GM12878 (cell line): ENCODE data around the gene CNNM3. TPM values are rescaled to one million over a fixed set of nuclear protein-coding genes. Genes with fewer than 3 reads are reported as not detected.

ENCODE experiments used
- ATAC-seq: fragments of 200-7000 bp; cut with Tn5 transposase; 3 replicates; pipeline ENCODE4 v1.9.1; 2020; ENCODE audit warnings: mild to moderate bottlenecking, moderate library complexity
- BruUV-seq: library from RNA; stranded (reverse); fragments of 400-500 nt; replicated peaks from 2 replicates; lab custom pipeline; 2021; lab: Mats Ljungman, UMichigan
- CTCF ChIA-PET: fragments of 300-600 bp; sonication (Branson Sonifier 250); formaldehyde crosslinking; extraction: SDS; loops from one replicate; lab custom pipeline; 2021; ENCODE audit warnings: inconsistent platforms; lab: Yijun Ruan, JAX
- POLR2A ChIA-PET: fragments of 350-600 bp; formaldehyde crosslinking; extraction: SDS; loops from one replicate; lab custom pipeline; 2021; ENCODE audit warnings: inconsistent platforms; lab: Charles Lee
- RAD21 ChIA-PET: fragments of 300-600 bp; sonication (Branson Sonifier 250); formaldehyde crosslinking; loops from one replicate; lab custom pipeline; 2023; ENCODE audit warnings: antibody characterized with exemption; ENCODE audit not compliant: unreplicated experiment; lab: Charles Lee
- SMC1A ChIA-PET: fragments of 300-600 bp; sonication (Branson Sonifier 250); formaldehyde crosslinking; loops from one replicate; lab custom pipeline; 2023; ENCODE audit not compliant: unreplicated experiment, uncharacterized antibody; lab: Charles Lee
- DNase-seq: peaks from one replicate; pipeline ENCODE4 v3.0.0-alpha.2; 2011; ENCODE audit warnings: low read depth, low spot score
- FAIRE-seq: peaks from 3 replicates; lab custom pipeline; 2011; peaks lifted over from hg19 to GRCh38; lab: Jason Lieb, UNC
- H2AFZ ChIP-seq: 2 replicates; pipeline ENCODE4 v1.6.0; 2011; ENCODE audit warnings: low read depth, low read length, control low read depth; ENCODE audit not compliant: control insufficient read depth
- H3K27ac ChIP-seq: 2 replicates; pipeline ENCODE4 v1.5.1; 2011; ENCODE audit warnings: control low read depth; ENCODE audit not compliant: control insufficient read depth, insufficient read depth
- H3K27me3 ChIP-seq, 2 experiments: replicated peaks in 1 of 2; 2 replicates each; pipeline versions ENCODE4 v1.6.0 to v1.6.1; 2011; ENCODE audit warnings: low read length in 1 of 2; ENCODE audit not compliant: control insufficient read depth in 2 of 2, insufficient read depth in 2 of 2
- H3K36me3 ChIP-seq, 2 experiments: 2 replicates each; pipeline ENCODE4 v1.5.1; 2011; ENCODE audit warnings: low read length in 1 of 2; ENCODE audit not compliant: control insufficient read depth in 2 of 2, insufficient read depth in 2 of 2
- H3K4me1 ChIP-seq: 2 replicates; pipeline ENCODE4 v1.6.1; 2011; ENCODE audit warnings: mild to moderate bottlenecking, low read length, moderate library complexity, mixed read lengths; ENCODE audit not compliant: control insufficient read depth, insufficient read depth
- H3K4me2 ChIP-seq: 2 replicates; pipeline ENCODE4 v1.6.0; 2011; ENCODE audit warnings: control low read depth; ENCODE audit not compliant: control insufficient read depth, insufficient read depth
- H3K4me3 ChIP-seq: fragments of 200-600 bp; sonication (generic); 2 replicates; pipeline ENCODE4 v1.5.1; 2016
- H3K79me2 ChIP-seq: 2 replicates; pipeline ENCODE4 v1.6.0; 2011; ENCODE audit warnings: low read length; ENCODE audit not compliant: control insufficient read depth, insufficient read depth
- H3K9ac ChIP-seq: 2 replicates; pipeline ENCODE4 v1.8.0; 2011; ENCODE audit warnings: low read length, control low read depth, mixed read lengths; ENCODE audit not compliant: control insufficient read depth, insufficient read depth
- H3K9me3 ChIP-seq: replicated peaks from 3 replicates; pipeline ENCODE4 v1.5.1; 2011; ENCODE audit warnings: mild to moderate bottlenecking, low read length; ENCODE audit not compliant: control insufficient read depth, insufficient read depth
- H4K20me1 ChIP-seq: 2 replicates; pipeline ENCODE4 v1.6.0; 2011; ENCODE audit not compliant: control insufficient read depth, insufficient read depth
- CEBPB ChIP-seq, 2 experiments: fragments of 150-350 bp in 1 of 2; IDR thresholded peaks; 2 replicates each; pipeline ENCODE4 v1.6.1; 2012 to 2014; ENCODE audit warnings: low read depth in 2 of 2, low read length in 2 of 2, borderline replicate concordance in 1 of 2, inconsistent platforms in 1 of 2
- EGR1 ChIP-seq, 2 experiments: IDR thresholded peaks; 1 replicate in 1 of 2; 2 replicates in 1 of 2; pipeline ENCODE4 v1.6.1; 2011 to 2012; ENCODE audit warnings: low read depth in 2 of 2, low read length in 2 of 2, borderline replicate concordance in 1 of 2, mild to moderate bottlenecking in 1 of 2, moderate library complexity in 1 of 2
- ETV6 ChIP-seq, 2 experiments: fragments of 450-650 bp in 1 of 2; IDR thresholded peaks in 1 of 2; conservative IDR thresholded peaks in 1 of 2; 2 replicates each; pipeline ENCODE4 v1.6.1; 2014; ENCODE audit warnings: antibody characterized with exemption in 1 of 2, borderline replicate concordance in 1 of 2, low read depth in 1 of 2, mild to moderate bottlenecking in 1 of 2, moderate library complexity in 1 of 2
- IRF4 ChIP-seq: IDR thresholded peaks from 2 replicates; pipeline ENCODE4 v1.6.1; 2011; ENCODE audit warnings: low read depth, low read length
- JUND ChIP-seq: IDR thresholded peaks from 2 replicates; pipeline ENCODE4 v1.6.1; 2012; ENCODE audit warnings: low read depth, mild to moderate bottlenecking, low read length, improper control_type of control experiment, moderate library complexity
- NFYA ChIP-seq: IDR thresholded peaks from 2 replicates; pipeline ENCODE4 v1.6.1; 2011; ENCODE audit warnings: low read depth, mild to moderate bottlenecking, low read length, improper control_type of control experiment, borderline replicate concordance
- PML ChIP-seq: IDR thresholded peaks from 2 replicates; pipeline ENCODE4 v1.6.1; 2012; ENCODE audit warnings: low read length, inconsistent platforms
- POLR2AphosphoS5 ChIP-seq: IDR thresholded peaks from 2 replicates; pipeline ENCODE4 v1.6.1; 2011; ENCODE audit warnings: mild to moderate bottlenecking, low read length, inconsistent platforms
- POU2F2 ChIP-seq: IDR thresholded peaks from 3 replicates; pipeline ENCODE4 v1.6.1; 2011; ENCODE audit warnings: low read depth, mild to moderate bottlenecking, low read length, borderline replicate concordance
- RELA ChIP-seq: fragments of 450-650 bp; IDR thresholded peaks from 2 replicates; pipeline ENCODE4 v1.8.0; 2014; ENCODE audit warnings: borderline replicate concordance; ENCODE audit not compliant: partially characterized antibody
- SIN3A ChIP-seq: IDR thresholded peaks from 2 replicates; pipeline ENCODE4 v1.6.1; 2012; ENCODE audit warnings: low read depth, low read length, improper control_type of control experiment
- TCF7 ChIP-seq: IDR thresholded peaks from 2 replicates; pipeline ENCODE4 v1.6.1; 2014; ENCODE audit warnings: antibody characterized with exemption, borderline replicate concordance
- WGBS: methylation state at CpG from one replicate; pipeline ENCODE4 v1.1.6; 2016; ENCODE audit warnings: low lambda C conversion rate; ENCODE audit not compliant: insufficient replicate concordance, insufficient coverage; ENCODE audit errors: missing lambda C conversion rate; 5-methylcytosine and 5-hydroxymethylcytosine counted together
- in situ Hi-C: fragments of 300-500 bp; cut with MboI; formaldehyde crosslinking; loops from 9 replicates; pipeline ENCODE4 v1.14.3; 2018; ENCODE audit warnings: mixed read lengths
- intact Hi-C: fragments of 100-400 bp; cut with micrococcal nuclease; formaldehyde crosslinking; loops from one replicate; pipeline ENCODE4 v1.14.2; 2022; ENCODE audit not compliant: unreplicated experiment
- polyA plus RNA-seq, 11 experiments: library from polyadenylated mRNA; depleted of rRNA in 4 of 11; unstranded in 6 of 11; stranded (reverse) in 5 of 11; fragments of >200 nt; fragmentation: Nextera tagmentation in 4 of 11; fragmentation: Illumina TruSeq in 1 of 11; extraction: Ambion mirVana in 4 of 11; extraction: Trizol in 1 of 11; gene quantifications; 1 replicate in 1 of 11; 2 replicates in 10 of 11; pipeline versions ENCODE4 v1.2.1 to v1.2.3, GENCODE V29; 2011 to 2016; ENCODE audit warnings: inconsistent platforms in 2 of 11, missing spikeins in 2 of 11, low read depth in 1 of 11
- total RNA-seq, 4 experiments: library from RNA; depleted of rRNA in 3 of 4; stranded (reverse); fragments of >200 nt in 3 of 4; fragmentation: Illumina TruSeq in 1 of 4; extraction: Trizol in 1 of 4; gene quantifications; 2 replicates each; pipeline versions ENCODE4 v1.2.1 to v1.2.3, GENCODE V29; 2013 to 2021

The CNNM3 gene
- total and polyA plus RNA-seq, 10 of the 15 experiments (the other 5 are each of a cell fraction or from before 2014, with no cell fraction given) = 0.72 to 14.3 (median 4.0) TPM

DNA sequence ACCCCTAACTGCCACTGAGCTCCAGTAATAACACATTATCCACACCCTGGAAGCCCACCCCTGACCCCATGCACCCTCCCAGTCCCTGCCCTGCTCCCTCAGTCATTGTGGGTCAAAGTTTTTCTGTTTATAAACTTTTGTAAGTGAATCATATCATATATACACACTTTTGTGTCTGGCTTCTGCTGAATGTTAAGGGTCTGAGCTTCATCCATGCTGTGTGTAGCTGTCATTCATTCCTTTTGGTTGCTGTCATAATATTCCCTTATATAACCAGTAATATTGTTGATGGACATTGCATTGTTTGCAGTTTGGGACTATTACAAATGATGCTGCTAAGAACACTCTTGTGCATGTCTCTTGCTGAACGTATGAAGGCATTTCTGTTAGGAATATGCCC is 40.9 kb upstream of the CNNM3 start (continued):
- TF ChIP-seq POU2F2 (no peak), SIN3A (no peak), JUND (no peak), NFYA (no peak), RELA (no peak), CEBPB (IDR thresholded peaks at IDR 0.05; ENCODE audit: borderline replicate concordance in 1 of 2, low read depth in 2 of 2, low read length in 2 of 2) (no peak), IRF4 (no peak)

DNA sequence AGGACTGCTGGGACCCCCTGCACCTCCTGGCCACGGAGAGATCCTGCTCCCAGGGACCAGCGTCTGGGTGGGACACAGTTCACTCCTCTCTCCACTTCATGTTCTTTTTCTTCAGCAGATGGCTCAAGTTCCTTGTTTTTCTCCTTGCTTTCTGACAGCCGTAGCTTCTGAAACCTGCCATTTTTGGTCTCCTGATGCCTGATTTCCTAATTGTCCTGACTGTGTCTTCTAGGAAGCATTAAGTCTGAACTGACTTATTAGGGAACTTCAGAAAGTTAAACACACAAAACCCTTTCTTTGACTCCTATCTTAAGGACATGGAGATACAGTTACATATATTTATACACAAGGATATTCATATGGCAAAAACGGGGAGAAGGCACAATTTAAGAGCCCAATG is 32.7 kb upstream of the CNNM3 start:
- ChIA-PET SMC1A (interaction anchor here (1.0 kb wide), 1 partner anchor 16 kb away, joined by 4 read pairs; no protein-coding TSS in a partner anchor), POLR2A (no interaction called here), CTCF (interaction anchor here (1.3 to 2.9 kb wide), 2 partner anchors 17 to 20 kb away, joined by 3 to 12 read pairs; no protein-coding TSS in a partner anchor), RAD21 (interaction anchor here (1.4 kb wide), 1 partner anchor 22 kb away, joined by 5 read pairs; no protein-coding TSS in a partner anchor)
- DNase-seq = no peak
- no TSS peak for BruUV-seq
- no peaks in the 10 kb centered on the region for H3K27me3 ChIP-seq
- peaks cover 0 to 3% of the 10 kb centered on the region in 2 experiments; a peak in 1 of 4 replicates for H3K36me3 ChIP-seq
- no peak for FAIRE-seq
- no peak overlapping the region for H3K4me2 ChIP-seq
- H3K27ac ChIP-seq = no peak overlapping the region
- H2AFZ ChIP-seq = no peak overlapping the region
- WGBS = 82% methylated on average over 4 of the region's 4 CpGs
- no peaks in the 10 kb centered on the region for H4K20me1 ChIP-seq
- intact Hi-C loops (no loop called here), in situ Hi-C loops (no loop called here)
- no peaks in the 10 kb centered on the region; the same call in 1 of the 2 replicates for H3K79me2 ChIP-seq
- H3K9me3 ChIP-seq = no peaks in the 10 kb centered on the region
- no peak overlapping the region for H3K9ac ChIP-seq
- ATAC-seq = no peak
- no peak for TF ChIP-seq TCF7
- no peak for TF ChIP-seq EGR1 (IDR thresholded peaks at IDR 0.05; ENCODE audit: borderline replicate concordance in 1 of 2, low read depth in 2 of 2, low read length in 2 of 2)
- TF ChIP-seq ETV6 (conservative IDR thresholded peaks at IDR 0.05 in 1 of 2, IDR thresholded peaks at IDR 0.05 in 1 of 2; ENCODE audit: borderline replicate concordance in 1 of 2, low read depth in 1 of 2) = no peak
- TF ChIP-seq POLR2AphosphoS5 = no peak
- TF ChIP-seq PML = no peak
- H3K4me3 ChIP-seq = no peak overlapping the region
- H3K4me1 ChIP-seq = no peaks in the 10 kb centered on the region
